Measurements from ENCODE around the gene LAMC3.
"Not testable (repeated sequence)": the region's sequence is repeated elsewhere in the genome, so short reads cannot be mapped to it uniquely, and the experiment has no call there.

The LAMC3 gene

DNA sequence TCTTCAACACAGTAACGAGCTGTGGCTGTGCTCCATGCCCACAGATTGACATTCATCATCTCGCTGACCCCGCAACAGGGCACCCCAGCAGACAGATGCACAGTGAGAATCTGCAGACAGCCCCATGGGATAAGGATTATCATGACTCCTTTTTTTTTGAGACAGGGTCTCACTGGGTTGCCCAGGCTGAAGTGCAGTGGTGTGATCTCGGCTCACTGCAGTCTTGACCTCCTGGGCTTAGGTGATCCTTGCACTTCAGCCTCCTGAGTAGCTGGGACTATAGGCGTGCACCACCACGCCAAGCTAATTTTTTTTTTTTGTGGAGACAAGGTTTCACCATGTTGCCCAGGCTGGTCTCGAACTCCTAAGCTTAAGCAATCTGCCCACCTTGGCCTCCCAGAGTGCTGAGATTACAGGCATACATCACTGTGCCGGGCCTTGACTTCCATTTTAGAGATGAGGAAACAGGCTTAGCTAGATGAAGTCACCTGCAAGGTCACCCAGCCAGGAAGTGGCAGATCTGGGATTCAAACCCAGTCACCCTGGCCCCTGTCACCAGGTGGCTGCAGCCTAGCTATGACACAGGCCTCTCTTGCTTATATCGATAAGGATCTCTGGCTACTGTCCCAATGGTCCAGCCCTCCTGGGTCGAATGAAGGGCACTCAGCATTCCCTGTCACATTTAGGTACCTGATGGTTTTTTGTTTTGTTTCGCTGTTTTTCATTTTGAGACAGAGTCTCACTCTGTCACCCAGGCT lies 92.4 kb downstream of the LAMC3 start:
- DNase-seq: no peak

DNA sequence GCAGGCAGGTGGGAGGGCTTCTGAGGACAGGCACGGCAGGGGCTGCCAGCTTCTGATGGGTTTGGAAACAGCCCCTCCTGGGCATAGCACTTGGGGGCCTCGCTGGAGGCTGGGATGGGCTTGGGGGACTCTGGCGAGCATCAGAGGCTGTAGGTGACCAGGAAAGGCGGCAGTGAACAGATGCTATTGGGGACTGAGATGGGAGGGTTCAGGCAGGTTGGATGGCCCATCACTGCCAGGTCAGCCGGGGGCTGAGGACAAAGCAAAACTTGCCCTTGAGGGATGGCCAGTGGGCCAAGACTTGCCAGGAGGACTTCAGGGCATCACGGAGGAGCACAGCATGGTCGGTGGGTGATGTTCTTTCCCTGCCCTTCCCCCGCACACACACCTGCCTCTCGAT lies 94.0 kb downstream of the LAMC3 start:
- DNase-seq: no peak

DNA sequence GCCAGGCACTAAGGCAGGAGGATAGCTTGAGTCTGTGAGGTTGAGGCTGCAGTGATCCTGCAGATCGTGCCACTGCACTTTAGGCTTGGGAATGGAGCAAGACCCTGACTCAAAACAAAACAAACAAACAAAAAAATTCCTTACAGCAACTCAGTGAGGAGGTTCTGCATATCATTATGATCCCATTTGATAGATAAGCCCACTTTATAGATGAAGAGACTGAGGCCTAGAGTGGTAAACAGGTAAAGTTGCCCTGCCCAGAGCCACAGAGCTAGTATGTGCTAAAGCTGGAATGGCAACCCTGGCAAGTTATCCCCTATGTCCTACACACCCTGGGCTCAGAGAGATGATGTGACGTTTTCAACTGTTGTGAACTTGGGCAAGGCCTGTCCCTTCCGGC lies 94.6 kb downstream of the LAMC3 start:
- no peak for DNase-seq

DNA sequence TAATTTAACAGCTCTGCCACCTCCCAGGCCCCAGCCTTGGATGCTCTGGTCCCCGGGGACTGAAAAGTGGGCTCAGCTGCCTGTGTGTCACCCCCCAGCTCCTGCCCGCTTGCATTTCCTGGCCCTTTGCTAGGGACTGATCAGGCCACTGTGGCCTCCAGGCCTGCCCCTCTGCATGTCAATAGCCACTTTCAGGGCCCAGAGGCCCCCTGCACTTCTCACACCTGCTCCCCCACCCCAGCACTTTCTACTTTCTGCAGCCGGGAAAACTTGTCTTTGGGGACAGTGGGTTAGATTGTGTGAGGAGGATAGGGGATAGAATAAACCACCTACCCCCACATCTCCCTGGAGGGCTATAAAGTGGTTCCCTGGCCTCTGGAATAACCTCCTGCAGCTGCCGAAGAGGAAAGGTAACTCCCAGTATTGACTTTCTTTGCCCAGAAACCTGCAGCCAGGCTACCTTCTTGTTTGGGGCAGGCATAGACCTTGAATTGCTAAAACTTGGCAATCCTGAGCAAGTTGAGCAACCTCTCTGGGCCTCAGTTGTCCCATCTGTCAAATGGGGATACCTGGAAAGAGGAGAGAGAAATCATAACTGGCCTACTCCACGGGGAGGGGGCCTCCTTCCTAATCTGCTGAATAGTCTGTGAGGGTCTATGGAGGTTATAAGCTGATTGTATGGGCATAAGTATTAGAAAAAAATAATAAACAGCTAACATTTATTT lies 95.2 kb downstream of the LAMC3 start:
- DNase-seq: no peak

DNA sequence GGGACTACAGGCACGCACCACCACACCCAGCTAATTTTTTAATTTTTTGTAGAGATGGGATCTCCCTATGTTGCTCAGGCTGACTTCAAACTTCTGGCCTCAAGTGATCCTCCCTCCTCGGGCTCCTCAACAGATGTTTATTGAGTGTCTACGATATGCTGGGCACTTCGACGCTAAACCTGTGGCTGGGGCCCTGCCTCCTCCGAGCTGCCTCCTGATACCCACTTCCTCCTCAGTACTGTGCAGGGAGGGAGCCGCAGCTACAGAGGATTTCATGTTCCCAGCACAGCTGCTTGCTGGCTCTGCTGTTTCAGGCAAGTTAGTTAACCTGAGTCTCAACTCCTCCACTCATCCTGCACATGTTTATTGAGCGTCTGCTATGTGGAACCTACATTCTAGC lies 97.0 kb downstream of the LAMC3 start:
- DNase-seq: no peak

DNA sequence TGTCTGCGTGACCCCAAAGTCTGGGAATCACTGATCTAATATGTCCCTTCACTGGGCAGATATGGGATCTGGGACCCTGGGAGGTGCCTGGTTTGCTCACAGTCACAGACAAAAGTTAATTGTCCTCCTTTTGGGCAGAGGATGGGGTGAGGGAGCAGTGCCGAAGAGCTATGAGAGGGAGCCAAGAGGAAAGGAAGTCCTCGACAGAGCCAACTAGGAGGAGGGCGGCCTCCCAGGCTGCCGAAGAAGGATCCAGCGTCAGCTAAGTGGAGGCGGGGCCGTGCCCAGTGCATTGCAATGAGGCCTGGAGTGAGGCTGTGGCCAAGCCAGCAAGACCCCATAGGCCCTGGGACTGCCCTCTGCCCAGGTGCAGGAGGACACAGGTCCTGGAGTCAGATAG lies 98.8 kb downstream of the LAMC3 start:
- DNase-seq: no peak

DNA sequence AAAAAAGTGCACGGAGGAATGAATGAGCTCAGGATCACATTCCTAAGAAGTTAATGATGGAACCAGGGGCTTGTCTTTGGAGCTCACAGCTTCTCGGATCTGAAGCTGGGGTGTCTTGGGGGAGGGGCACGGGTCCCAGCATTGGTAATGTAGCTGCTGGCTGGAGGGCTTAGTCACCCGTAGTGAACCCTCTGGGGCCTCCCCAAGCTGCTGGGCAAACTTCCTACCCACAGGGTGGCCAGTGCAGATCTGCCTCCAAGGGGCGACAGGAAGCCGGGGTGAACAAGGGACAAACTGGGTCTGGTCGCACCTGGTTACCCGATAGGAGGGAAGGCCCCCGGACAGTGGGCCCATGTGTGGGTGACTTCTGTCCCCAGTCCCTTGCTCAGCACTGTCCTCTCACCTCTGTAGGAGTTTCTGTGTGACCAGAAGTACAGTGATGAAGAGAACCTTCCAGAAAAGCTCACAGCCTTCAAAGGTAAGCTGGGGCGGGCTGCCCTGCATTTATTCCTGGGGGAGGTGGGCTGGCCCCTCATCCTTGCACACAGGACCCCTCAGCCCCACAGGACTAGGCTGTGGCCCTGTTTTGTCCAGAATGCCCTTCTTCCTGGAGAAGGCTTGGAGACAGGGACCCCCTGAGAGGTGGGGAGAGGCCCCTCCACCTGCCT lies 102.3 kb downstream of the LAMC3 start:
- no peak for DNase-seq

DNA sequence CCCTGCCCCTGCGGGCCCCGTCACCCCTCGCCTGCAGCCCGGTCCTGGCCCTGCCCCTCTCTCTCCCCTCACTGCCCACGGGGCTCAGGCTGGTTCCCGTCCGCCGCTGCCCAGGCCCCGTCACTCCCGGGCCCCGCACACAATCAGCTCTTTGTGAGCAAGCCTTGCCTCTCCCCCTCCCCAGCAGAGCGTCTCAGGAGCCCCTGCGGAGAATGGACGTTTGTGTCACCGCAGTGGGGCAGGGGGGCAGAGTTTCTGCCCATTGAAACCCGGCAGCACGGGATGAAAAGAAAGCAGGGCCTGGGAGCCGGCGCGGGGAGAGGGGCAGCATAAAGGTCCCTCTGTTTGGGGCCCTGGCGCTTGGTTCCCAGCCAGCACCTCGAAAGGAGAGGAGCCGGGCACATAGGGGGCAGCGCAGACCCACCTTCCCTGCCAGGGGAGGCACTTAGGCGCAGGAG lies 102.9 kb downstream of the LAMC3 start:
- DNase-seq: no peak

DNA sequence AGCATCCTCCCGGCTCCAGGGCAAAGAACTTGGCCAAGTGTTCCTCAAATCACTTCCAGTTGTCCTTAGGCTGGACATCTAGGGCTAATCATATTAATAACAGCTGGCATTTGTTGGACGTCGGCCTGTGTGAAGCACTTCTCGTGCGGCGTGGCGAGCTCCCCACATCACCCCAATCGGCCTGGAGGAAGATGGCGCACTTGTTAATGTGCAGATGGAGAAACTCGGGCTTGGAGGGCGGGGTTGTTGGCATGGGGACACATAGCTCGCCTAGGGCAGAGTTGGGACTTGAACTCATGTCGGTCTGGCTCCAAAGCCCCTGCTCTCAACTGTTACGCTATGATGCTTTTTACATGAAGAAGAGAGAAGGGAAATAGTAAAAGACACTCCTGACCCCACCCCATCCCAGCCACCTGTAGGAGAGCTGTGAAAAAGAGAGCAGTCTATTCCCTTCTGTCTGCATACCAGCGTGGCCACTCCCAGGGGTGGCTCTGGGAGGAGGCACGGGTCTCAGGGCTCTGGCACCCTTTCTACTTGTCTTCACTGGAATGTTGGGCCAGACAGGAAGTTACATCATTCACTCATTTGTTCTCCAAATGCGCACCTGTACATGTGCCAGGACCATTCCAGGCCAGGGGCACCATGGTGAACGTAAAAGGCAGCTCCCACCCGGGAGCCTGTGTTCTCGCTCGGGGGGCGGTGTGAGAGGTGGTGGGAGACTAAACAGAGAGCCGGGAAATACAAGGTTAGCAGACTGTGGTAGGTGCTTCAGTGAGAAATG lies 103.6 kb downstream of the LAMC3 start:
- no peak for DNase-seq

DNA sequence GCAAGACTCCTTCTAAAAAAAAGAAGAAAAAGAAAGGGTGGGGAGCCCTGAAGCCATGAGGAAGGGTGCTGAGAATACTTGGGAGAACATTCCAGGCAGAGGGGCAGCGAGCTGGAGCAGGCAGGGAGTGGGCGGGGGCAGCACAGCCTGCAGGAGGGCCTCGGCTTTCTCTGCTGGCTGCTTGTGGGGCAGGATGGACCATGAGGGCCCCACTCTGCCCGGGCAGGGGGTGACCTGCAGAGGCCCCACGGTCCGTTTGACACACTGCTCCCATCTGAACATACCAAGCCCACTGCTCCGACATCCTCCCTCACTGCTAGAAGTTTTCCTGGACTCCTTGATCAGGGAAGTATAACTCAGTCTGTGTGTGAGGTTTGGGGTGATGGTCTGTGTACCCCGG lies 104.7 kb downstream of the LAMC3 start:
- DNase-seq: no peak

DNA sequence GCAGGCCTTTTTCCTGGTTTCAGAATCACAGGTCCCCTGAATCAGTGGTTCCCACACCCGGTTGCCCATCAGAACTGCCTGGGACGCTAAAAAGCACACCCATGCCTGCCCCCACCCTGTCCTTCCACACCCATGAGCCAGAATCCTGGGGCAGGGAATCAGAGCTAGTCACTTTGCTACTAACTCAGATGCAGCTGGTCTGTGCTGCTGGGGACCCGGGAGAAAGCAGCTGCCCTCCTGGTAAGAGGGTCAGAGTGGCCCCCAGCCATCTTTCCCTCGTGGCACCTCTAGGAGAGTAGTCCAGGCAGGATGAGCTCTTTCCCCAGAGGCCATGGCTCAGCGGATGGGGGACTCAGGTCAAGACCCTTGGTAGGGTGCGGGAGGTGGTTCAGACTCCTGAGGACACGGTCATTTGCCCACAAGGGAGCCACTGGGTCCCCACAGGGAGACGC lies 105.1 kb downstream of the LAMC3 start:
- no peak for DNase-seq

DNA sequence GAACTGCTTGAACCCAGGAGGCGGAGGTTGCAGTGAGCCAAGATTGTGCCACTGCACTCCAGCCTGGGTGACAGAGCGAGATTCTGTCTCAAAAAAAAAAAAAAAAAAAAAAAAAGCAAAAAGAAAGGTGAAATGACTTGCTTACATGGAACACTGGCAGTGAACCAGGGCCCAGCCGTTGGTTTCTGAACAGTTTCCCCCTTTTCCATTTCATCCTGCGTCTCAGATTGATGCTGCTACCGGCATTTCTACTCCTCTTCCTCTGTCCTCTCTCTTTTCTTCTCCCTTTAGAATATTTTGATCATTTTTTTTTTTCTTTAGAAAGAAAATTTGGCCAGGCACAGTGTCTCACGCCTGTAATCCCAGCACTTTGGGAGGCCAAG lies 106.4 kb downstream of the LAMC3 start:
- DNase-seq: not testable (repeated sequence)

DNA sequence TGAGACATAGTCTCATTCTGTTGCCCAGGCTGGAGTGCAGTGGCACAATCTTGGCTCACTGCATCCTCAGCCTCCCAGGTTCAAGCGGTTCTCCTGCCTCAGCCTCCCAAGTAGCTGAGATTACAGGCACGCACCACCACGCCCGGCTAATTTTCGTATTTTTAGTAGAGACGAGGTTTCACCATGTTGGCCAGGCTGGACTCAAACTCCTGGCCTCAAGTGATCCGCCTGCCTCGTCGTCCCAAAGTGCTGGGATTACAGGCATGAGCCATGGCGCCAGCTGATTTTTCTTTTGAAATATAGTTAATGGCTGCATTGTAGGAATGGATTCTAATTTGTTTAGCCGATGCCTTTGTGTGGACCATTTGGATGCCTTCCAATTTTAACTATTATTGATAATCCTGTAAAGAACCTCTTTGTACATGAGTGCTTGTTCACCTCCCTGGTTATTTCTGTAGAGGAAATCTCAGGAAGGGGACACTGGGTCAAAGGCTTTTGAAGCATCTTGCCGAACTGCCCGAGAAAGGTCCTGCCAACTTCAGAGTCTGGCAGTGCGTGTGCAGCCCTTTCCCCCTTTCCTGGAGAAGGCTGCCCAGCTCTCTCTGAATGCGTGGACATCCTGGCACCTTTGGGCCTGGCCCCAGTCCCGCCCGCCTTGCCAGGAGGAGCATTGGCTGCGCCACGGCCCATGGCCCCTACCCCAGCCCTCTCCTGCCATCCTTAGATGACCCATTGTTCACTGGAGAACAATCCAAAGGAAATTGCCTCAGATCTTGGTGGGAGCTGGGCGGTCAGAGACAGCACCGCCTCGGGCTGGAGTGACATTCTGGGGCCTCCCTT lies 107.5 kb downstream of the LAMC3 start:
- DNase-seq: no peak

DNA sequence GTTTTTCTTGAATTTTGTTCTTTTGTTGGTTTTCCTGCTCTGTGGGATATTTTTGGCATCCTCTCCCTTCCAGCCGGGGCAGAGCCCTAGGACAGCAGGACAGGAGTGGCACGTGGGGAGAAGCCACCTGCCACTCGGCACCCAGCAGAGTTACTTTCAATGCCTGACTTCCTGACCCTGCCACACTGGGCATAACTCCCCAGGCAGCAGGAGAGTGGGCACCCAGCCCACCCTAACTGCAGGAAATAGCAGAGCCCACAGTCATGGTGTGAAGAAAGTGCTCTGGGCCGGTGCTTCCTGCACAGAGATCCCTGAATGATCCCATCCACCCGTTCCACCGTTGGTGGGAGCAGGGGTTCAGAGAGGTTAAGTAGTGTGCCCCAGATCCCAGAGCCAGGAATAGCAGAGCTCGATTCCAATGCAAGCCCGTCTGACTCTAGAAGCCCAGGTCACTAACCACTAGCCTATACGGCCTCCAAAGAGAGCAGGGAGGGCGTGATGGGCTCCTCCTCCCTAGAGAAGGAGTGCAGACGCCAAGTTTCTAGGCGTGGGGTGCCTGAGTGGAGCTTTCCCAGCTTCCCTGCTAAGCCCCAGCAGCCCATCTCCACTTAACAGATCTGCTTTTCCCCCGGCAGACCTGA lies 108.3 kb downstream of the LAMC3 start:
- no peak for DNase-seq

DNA sequence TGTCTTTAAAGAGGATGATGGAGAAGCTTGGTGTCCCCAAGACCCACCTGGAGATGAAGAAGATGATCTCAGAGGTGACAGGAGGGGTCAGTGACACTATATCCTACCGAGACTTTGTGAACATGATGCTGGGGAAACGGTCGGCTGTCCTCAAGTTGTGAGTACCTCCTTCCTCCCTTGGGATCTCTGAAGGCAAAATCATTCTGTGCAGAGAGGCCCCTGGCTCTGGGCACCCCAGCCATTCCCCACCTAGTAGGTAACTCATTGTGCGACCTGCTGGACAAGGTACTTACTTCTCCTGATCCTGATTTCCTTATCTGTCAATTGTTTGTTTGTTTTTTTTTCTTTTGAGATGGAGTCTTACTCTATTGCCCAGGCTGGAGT lies 108.8 kb downstream of the LAMC3 start:
- DNase-seq: no peak

DNA sequence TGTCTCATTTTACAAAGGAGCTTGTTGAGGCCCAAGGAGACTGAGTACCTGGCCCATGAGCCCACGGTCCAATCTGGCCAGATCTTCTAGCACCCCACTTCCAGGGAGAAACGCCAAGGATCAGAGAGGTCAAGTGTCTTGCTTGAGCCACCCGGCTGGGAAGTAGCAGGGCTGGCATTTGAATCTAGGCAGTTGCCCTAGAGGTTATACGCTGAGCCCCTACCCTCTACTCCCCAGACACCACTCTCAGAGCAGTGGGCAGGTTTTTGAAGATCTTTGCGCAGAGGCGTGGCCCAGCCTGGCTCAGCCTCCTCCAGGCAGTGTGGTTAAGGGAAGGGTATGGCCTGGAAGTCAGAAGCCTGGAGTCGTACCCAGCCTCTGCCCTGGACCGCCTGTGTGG lies 110.6 kb downstream of the LAMC3 start:
- DNase-seq: no peak

DNA sequence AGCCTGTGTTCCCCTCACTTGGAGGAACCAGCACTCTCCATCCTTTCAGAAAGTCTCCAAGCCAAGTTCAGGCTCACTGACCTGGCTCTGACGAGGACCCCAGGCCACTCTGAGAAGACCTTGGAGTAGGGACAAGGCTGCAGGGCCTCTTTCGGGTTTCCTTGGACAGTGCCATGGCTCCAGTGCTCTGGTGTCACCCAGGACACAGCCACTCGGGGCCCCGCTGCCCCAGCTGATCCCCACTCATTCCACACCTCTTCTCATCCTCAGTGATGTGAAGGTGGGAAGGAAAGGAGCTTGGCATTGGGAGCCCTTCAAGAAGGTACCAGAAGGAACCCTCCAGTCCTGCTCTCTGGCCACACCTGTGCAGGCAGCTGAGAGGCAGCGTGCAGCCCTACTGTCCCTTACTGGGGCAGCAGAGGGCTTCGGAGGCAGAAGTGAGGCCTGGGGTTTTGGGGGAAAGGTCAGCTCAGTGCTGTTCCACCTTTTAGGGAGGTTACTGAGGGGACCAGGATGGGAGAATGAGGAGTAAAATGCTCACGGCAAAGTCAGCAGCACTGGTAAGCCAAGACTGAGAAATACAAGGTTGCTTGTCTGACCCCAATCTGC lies 111.8 kb downstream of the LAMC3 start:
- no peak for DNase-seq

DNA sequence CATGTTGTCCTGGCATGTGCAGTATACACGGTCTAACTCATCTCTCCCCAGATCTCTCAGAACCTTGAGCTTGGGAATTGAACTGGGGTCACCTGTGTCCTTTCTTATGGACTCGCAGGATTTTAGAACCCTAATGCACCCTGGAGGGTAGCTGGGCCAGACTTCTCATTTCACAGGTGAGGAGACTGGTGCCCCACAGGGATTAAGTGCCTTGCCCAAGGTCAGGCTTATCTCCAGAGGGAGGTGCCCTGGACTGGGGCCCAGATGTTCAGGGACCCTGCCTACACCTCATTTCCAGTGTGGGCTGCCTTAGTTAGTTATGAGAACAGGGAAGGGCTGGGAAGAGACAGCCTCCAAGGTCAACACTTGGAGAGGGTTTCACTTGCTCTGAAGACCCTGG lies 112.4 kb downstream of the LAMC3 start:
- DNase-seq: no peak

DNA sequence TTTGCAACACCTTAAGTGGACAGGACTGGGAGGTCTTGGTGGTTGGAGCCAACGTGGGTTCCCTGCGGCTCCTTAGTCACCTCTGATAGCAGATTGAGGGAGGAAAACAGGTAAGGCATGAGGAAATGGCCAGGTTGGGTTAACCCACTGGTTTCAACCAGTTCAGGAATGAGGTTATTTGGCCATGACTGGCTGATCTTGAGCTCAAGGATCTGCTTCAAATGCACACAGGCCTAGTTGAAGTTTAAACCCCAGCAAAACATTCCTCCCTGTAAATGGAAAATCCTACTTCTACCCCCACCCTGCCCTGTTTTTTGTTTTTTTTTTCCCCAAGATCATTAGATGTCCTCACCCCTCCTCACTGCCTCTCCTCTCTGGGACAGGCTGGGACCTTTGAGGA lies 113.2 kb downstream of the LAMC3 start:
- no peak for DNase-seq

DNA sequence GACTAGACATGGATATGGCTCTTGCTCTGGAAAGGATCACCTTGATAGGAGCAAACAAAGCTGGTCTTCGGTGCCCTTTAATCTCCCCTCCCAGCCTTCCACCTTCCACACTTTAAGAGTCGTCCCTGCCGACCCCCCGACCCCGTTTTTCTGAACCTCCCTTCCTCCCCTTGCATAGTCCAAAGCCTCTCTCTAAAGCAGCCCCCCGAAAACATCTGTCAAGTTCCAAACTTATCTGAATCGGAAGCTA lies 116.0 kb downstream of the LAMC3 start:
- no peak for DNase-seq

DNA sequence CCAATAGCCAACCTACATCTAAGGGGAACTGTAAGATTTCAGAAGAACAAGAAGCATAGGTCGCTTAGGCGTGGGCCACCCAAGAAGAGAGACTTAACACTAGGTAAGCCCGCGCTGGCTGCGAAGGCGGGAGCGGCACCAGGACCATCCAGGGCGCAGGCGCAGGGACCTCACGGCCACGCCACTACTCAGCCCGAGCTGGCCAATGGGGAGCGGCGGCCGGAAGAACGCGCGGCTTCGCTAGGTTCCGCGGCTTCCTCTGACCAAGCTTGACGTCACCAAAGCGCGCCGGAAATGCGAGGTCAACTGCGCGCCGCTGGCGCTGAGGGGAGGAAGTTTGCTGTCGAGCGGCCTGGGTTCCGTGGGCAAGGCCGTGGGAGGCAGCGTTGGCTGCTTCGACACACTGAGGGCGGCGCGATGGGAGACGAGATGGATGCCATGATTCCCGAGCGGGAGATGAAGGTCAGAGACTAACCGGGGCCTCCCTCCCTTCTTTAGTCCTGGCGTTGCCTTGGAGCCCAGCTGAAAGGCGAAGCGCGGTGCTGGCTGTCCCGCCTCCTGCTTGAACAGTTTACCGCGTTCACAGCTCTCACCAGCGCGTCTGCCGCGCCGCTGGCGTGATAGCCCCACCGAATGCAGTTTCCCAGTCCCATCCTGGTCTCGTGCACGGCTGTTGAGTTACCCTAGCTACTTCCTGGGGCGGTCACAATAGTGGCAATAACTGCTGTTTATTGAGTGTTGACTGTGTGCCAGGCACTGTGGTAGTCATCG lies 116.5 kb downstream of the LAMC3 start, which contains the start of gene NUP214:
Gene NUP214, plus strand, starts transcription at position 299 of the 771 bp plus-strand sequence. Its CDS starts 119 bp downstream, at position 418.
- DNase-seq: peak; percentile 95
